Measurements from ENCODE around the gene ETFA.

The ETFA gene

DNA sequence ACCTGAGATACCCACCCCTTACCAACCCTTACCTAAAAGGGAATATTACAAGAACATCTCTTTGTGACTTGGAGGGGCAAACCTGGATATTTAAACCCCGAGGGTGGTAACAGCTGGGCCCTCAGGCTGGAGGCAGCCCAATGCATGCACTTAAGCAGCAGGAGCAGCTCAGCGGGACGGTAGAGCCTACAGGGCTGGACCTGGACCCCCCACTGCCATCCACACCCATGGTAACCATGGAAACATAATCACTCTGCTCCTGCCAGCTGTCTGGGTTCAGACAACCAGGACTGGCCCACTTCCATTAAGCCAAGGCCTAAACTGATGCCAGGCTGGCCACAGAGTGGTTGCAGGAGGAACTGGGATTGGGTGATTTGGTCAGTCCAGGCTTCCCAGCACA lies 52.8 kb downstream of the ETFA start:
- no peaks in the 10 kb centered on the region for H3K27me3 ChIP-seq (ENCODE audit: insufficient read depth, poor library complexity, severe bottlenecking)
- TF ChIP-seq, protein P1, sequence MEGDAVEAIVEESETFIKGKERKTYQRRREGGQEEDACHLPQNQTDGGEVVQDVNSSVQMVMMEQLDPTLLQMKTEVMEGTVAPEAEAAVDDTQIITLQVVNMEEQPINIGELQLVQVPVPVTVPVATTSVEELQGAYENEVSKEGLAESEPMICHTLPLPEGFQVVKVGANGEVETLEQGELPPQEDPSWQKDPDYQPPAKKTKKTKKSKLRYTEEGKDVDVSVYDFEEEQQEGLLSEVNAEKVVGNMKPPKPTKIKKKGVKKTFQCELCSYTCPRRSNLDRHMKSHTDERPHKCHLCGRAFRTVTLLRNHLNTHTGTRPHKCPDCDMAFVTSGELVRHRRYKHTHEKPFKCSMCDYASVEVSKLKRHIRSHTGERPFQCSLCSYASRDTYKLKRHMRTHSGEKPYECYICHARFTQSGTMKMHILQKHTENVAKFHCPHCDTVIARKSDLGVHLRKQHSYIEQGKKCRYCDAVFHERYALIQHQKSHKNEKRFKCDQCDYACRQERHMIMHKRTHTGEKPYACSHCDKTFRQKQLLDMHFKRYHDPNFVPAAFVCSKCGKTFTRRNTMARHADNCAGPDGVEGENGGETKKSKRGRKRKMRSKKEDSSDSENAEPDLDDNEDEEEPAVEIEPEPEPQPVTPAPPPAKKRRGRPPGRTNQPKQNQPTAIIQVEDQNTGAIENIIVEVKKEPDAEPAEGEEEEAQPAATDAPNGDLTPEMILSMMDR (IDR thresholded peaks at IDR 0.05; ENCODE audit: poor library complexity, severe bottlenecking), result no peak
- H3K27ac ChIP-seq (ENCODE audit: poor library complexity, severe bottlenecking), result no peak overlapping the region
- DNase-seq (ENCODE audit: low spot score) (no peak), ATAC-seq (ENCODE audit: low read depth) (no peak; the same call in 2 of the 3 replicates)
- peaks cover 8% of the 10 kb centered on the region for H3K4me1 ChIP-seq (ENCODE audit: insufficient read depth, poor library complexity, severe bottlenecking)
- H3K36me3 ChIP-seq (ENCODE audit: low read depth), result peaks cover 49% of the 10 kb centered on the region
- H3K4me3 ChIP-seq (ENCODE audit: severe bottlenecking), result no peak overlapping the region
- peaks cover 6% of the 10 kb centered on the region for H3K9me3 ChIP-seq (ENCODE audit: severe bottlenecking)

DNA sequence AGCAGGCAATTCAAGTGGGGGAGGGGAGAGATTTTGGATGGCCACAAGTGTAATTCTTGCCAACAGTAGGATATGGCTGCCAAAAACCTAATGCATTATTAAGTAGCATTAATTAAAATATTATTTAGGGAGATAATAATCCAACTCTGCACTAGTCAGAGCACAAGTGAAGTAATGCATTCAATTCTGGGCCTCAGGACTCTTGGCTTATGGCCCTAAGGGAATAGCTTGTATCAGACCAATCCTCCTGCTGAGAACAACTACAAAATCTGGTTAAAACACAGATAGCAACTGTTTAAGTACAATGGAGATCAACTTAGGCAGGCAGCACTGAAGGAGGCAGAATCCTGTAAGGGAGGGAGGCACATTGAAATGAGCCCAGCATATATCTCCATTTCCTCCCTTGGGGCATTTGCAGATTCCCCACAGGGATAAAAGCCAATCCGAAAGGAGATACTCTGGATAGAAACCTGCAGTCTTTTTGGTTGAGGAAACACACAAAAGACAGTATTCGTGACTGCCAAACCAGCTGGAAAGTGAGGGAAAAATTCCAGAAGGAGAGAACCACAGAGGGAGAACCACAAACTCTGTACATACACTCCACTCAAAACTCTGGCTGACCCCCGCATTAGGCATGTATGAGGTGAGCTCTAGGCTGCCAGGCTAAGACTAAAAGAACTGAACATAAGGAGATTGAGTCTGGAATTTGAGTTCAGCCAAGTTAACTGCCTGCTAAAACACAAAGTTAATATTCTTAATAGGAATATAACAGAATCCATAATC lies 57.4 kb downstream of the ETFA start:
- H3K4me3 ChIP-seq (ENCODE audit: severe bottlenecking), result no peak overlapping the region

DNA sequence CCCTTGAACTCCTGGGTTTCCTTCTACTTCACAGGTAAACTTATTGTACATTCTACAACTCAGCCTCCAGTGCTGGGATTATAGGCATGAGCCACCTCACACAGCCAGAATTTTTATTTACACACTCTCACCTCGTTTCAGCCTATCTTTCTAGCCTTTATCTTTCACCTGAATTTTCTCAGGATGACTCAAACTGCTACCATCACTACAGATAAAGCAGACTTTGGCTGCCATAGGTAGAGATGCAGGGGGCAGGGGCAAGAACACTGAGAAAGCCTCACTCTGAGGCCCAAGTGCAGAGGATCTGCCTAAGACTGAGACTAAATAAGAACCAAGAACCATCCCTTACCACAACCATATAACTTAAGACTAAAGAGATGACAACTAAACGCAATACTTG lies 59.0 kb downstream of the ETFA start:
- ATAC-seq (ENCODE audit: low read depth) (peak; percentile 38; the same call in 1 of the 3 replicates), DNase-seq (ENCODE audit: low spot score) (no peak)
- Histone ChIP-seq H3K4me3 (ENCODE audit: severe bottlenecking) (no peak overlapping the region), H3K27me3 (ENCODE audit: insufficient read depth, poor library complexity, severe bottlenecking) (no peaks in the 10 kb centered on the region), H3K36me3 (ENCODE audit: low read depth) (peaks cover 38% of the 10 kb centered on the region), H3K9me3 (ENCODE audit: severe bottlenecking) (no peaks in the 10 kb centered on the region), H3K4me1 (ENCODE audit: insufficient read depth, poor library complexity, severe bottlenecking) (no peaks in the 10 kb centered on the region), H3K27ac (ENCODE audit: poor library complexity, severe bottlenecking) (no peak overlapping the region)
- TF ChIP-seq, protein P1 (IDR thresholded peaks at IDR 0.05; ENCODE audit: poor library complexity, severe bottlenecking), result no peak

More for the DNA sequence above, 57.4 kb downstream of the ETFA start:
- Histone ChIP-seq H3K27me3 (ENCODE audit: insufficient read depth, poor library complexity, severe bottlenecking) (no peaks in the 10 kb centered on the region), H3K4me1 (ENCODE audit: insufficient read depth, poor library complexity, severe bottlenecking) (no peaks in the 10 kb centered on the region), H3K9me3 (ENCODE audit: severe bottlenecking) (no peaks in the 10 kb centered on the region), H3K36me3 (ENCODE audit: low read depth) (peaks cover 34% of the 10 kb centered on the region), H3K27ac (ENCODE audit: poor library complexity, severe bottlenecking) (no peak overlapping the region)
- TF ChIP-seq, protein P1 (IDR thresholded peaks at IDR 0.05; ENCODE audit: poor library complexity, severe bottlenecking), result no peak
- no peak for DNase-seq (ENCODE audit: low spot score)
- no peak for ATAC-seq (ENCODE audit: low read depth)

DNA sequence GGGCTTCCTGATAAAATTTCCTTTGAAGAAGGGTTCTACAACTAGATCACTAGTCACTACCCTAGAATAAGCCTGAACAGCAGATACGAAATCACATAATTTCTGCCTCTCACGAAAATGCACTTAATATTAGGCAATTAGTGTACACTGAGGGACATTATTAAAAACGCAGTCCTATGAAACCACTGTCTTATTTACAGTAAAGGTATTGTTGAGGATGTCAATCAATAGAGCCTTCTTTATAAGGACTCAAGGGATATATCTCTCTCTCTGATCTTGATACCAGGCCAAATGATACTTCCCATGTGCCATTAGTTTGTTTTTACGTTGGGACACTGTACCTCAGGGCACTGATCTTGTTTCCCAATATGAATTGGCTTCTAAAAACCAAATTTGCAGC lies 59.6 kb downstream of the ETFA start:
- TF ChIP-seq, protein P1 (IDR thresholded peaks at IDR 0.05; ENCODE audit: poor library complexity, severe bottlenecking), result no peak
- ATAC-seq (ENCODE audit: low read depth), result no peak; the same call in 2 of the 3 replicates
- H3K4me3 ChIP-seq (ENCODE audit: severe bottlenecking), result no peak overlapping the region
- no peaks in the 10 kb centered on the region for H3K27me3 ChIP-seq (ENCODE audit: insufficient read depth, poor library complexity, severe bottlenecking)
- no peak overlapping the region for H3K27ac ChIP-seq (ENCODE audit: poor library complexity, severe bottlenecking)
- H3K36me3 ChIP-seq (ENCODE audit: low read depth), result peaks cover 33% of the 10 kb centered on the region
- DNase-seq (ENCODE audit: low spot score), result no peak
- H3K9me3 ChIP-seq (ENCODE audit: severe bottlenecking), result no peaks in the 10 kb centered on the region
- H3K4me1 ChIP-seq (ENCODE audit: insufficient read depth, poor library complexity, severe bottlenecking), result no peaks in the 10 kb centered on the region

DNA sequence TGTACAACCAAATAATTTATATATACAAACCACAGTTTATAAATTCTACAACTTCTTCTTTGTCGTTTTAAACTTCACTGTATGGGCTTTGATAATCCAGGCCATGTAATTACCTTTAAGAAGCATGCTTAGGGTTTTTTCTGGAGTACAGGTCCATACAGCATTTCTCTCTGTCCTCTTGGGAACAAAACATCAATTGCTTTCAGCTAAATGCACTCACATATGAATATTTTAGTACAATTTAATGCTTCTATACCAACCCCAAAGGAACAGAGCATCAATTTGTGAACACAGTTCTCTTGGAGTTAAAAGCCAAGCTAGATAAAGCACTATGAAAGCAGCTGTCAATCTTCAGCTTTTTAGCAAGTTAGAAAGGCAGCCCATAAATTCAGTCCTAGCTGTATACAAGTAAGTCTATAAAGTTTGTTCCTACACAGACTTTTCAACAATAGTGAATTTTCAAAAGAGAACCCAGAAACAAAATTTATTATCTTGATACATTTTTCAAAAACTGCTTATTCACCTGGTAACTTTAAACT lies 66.1 kb downstream of the ETFA start:
- no peak overlapping the region for H3K4me3 ChIP-seq (ENCODE audit: severe bottlenecking)
- no peak overlapping the region for H3K27ac ChIP-seq (ENCODE audit: poor library complexity, severe bottlenecking)
- no peak for ATAC-seq (ENCODE audit: low read depth)
- peaks cover 33% of the 10 kb centered on the region for H3K36me3 ChIP-seq (ENCODE audit: low read depth)
- DNase-seq (ENCODE audit: low spot score), result no peak
- no peaks in the 10 kb centered on the region for H3K27me3 ChIP-seq (ENCODE audit: insufficient read depth, poor library complexity, severe bottlenecking)
- no peaks in the 10 kb centered on the region for H3K4me1 ChIP-seq (ENCODE audit: insufficient read depth, poor library complexity, severe bottlenecking)
- H3K9me3 ChIP-seq (ENCODE audit: severe bottlenecking), result no peaks in the 10 kb centered on the region
- TF ChIP-seq, protein P1 (IDR thresholded peaks at IDR 0.05; ENCODE audit: poor library complexity, severe bottlenecking), result no peak
